CD4-positive, alpha-beta T cell treated with Interleukin-2 at 100 ng/mL for 4 hours (primary cell): ENCODE measurements around the gene EIPR1.

Experiments used
- DNase-seq: peaks from one replicate; pipeline ENCODE4 v3.0.0-alpha.2; 2020; ENCODE audit warnings: low spot score

Gene EIPR1

DNA sequence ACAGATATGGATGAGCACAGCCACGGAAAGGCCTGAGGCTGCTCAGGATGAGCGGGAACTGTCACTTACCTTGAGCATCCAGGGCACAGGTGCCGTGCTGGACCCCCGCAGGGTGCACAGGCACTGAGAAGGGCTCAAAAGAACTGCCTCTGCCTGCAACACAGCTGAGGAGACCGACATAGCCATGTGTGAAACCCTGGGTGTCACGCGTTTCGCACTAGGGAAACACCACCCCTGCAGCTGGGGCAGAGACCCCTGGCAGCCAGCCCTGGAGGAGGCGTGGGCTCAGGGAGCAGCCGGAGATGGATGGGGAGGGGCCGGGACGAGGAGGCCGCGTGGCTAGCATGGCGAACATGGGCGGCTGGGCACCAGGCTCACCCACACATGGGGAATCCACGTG, 228.9 kb downstream of the EIPR1 start:
- DNase-seq = no peak

GRCh38 chr2:3147651-3148530, 229.7 kb downstream of the EIPR1 start:
- DNase-seq = no peak

- DNase-seq = no peak
These were observed 230.6 kb downstream of the EIPR1 start for GRCh38 chr2:3146772-3147650.

DNA sequence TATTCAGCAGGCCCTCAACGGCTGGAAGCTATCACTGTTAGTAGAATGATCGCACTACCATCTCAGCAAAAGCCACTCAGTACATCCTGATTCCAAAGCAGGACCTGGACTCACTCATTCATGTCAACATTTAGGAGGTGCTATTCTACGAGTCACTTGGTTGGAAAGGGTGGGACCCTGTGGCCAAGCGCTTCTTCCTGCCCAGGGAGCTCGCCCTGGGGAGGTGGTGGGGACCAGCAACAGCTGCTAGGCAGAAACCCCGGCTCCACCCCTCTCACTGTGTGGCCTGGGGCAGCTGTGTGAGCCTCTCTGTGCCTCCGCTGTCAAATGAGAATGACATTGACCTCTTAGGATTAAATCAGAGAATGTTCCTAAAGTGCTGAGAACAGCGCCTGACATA, 231.4 kb downstream of the EIPR1 start:
- DNase-seq = no peak

GRCh38 chr2:3145471-3146021, 232.1 kb downstream of the EIPR1 start:
- DNase-seq = no peak

GRCh38 chr2:3144856-3145255, 232.8 kb downstream of the EIPR1 start:
- no peak for DNase-seq

GRCh38 chr2:3143602-3144001, 234.0 kb downstream of the EIPR1 start:
- DNase-seq = no peak

DNA sequence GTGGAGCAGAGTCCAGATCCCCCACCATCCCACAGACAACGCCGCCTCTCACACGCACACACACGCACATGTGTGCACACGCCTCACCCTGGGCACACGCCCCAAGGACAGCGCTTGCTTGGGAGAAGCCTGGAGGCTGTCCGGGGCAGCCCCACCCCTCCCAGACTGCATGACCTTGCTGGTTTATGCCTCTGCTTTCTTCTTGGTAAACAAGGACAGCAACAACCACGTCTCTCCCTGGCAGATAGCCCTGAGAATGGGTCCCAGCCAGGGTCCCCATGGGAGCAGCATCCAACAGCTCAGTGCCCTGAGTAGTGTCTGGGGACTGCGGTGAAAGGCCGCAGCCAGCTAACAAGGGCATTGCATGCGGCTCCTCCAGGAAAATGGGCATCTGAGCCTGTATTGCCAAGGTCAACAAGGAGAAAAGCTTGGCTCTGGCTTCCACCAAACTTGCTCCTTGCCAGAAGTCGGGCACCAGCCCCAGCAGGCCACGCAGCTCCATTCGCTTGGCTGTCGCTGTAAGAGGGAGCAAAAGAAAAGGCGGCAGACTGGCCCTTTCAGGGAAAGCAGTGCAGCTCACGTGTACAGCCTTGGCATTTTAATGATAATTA, 234.6 kb downstream of the EIPR1 start:
- DNase-seq = no peak

- DNase-seq = no peak
These were observed 235.4 kb downstream of the EIPR1 start for GRCh38 chr2:3142210-3142609.

GRCh38 chr2:3141696-3142095, 235.9 kb downstream of the EIPR1 start:
- DNase-seq = no peak

DNA sequence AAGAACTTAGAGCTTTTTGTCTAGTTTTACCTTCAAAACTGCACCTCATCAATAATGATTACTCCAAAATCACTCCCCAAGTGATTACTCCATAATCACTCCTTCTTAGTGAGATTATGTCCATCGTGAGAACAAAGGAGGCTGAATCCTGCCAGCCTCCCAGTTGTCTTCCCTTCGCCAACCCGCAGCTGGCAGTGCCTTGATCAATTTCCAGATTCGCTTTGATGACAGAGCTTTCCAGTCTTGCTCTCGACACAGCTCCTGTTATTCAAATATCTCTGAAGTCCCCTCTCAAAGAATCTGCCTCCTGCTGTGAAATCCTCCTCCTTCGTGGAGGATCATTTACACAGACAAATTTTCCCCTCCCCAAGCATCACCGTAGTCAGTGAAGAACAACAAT, 237.7 kb downstream of the EIPR1 start:
- DNase-seq = no peak
